GM12878 (cell line): ENCODE data around the gene TBCE. TPM values are rescaled to one million over a fixed set of nuclear protein-coding genes. Genes with fewer than 3 reads are reported as not detected.

Experiments used
- ATAC-seq: fragments of 200-7000 bp; cut with Tn5 transposase; 3 replicates; pipeline ENCODE4 v1.9.1; 2020; ENCODE audit warnings: mild to moderate bottlenecking, moderate library complexity
- BruUV-seq: library from RNA; stranded (reverse); fragments of 400-500 nt; replicated peaks from 2 replicates; lab custom pipeline; 2021; lab: Mats Ljungman, UMichigan
- CTCF ChIA-PET: fragments of 300-600 bp; sonication (Branson Sonifier 250); formaldehyde crosslinking; extraction: SDS; loops from one replicate; lab custom pipeline; 2021; ENCODE audit warnings: inconsistent platforms; lab: Yijun Ruan, JAX
- POLR2A ChIA-PET: fragments of 350-600 bp; formaldehyde crosslinking; extraction: SDS; loops from one replicate; lab custom pipeline; 2021; ENCODE audit warnings: inconsistent platforms; lab: Charles Lee
- RAD21 ChIA-PET: fragments of 300-600 bp; sonication (Branson Sonifier 250); formaldehyde crosslinking; loops from one replicate; lab custom pipeline; 2023; ENCODE audit warnings: antibody characterized with exemption; ENCODE audit not compliant: unreplicated experiment; lab: Charles Lee
- SMC1A ChIA-PET: fragments of 300-600 bp; sonication (Branson Sonifier 250); formaldehyde crosslinking; loops from one replicate; lab custom pipeline; 2023; ENCODE audit not compliant: unreplicated experiment, uncharacterized antibody; lab: Charles Lee
- DNase-seq: peaks from one replicate; pipeline ENCODE4 v3.0.0-alpha.2; 2011; ENCODE audit warnings: low read depth, low spot score
- FAIRE-seq: peaks from 3 replicates; lab custom pipeline; 2011; peaks lifted over from hg19 to GRCh38; lab: Jason Lieb, UNC
- H2AFZ ChIP-seq: 2 replicates; pipeline ENCODE4 v1.6.0; 2011; ENCODE audit warnings: low read depth, low read length, control low read depth; ENCODE audit not compliant: control insufficient read depth
- H3K27ac ChIP-seq: 2 replicates; pipeline ENCODE4 v1.5.1; 2011; ENCODE audit warnings: control low read depth; ENCODE audit not compliant: control insufficient read depth, insufficient read depth
- H3K27me3 ChIP-seq, 2 experiments: replicated peaks in 1 of 2; 2 replicates each; pipeline versions ENCODE4 v1.6.0 to v1.6.1; 2011; ENCODE audit warnings: low read length in 1 of 2; ENCODE audit not compliant: control insufficient read depth in 2 of 2, insufficient read depth in 2 of 2
- H3K36me3 ChIP-seq, 2 experiments: 2 replicates each; pipeline ENCODE4 v1.5.1; 2011; ENCODE audit warnings: low read length in 1 of 2; ENCODE audit not compliant: control insufficient read depth in 2 of 2, insufficient read depth in 2 of 2
- H3K4me1 ChIP-seq: 2 replicates; pipeline ENCODE4 v1.6.1; 2011; ENCODE audit warnings: mild to moderate bottlenecking, low read length, moderate library complexity, mixed read lengths; ENCODE audit not compliant: control insufficient read depth, insufficient read depth
- H3K4me2 ChIP-seq: 2 replicates; pipeline ENCODE4 v1.6.0; 2011; ENCODE audit warnings: control low read depth; ENCODE audit not compliant: control insufficient read depth, insufficient read depth
- H3K4me3 ChIP-seq: fragments of 200-600 bp; sonication (generic); 2 replicates; pipeline ENCODE4 v1.5.1; 2016
- H3K79me2 ChIP-seq: 2 replicates; pipeline ENCODE4 v1.6.0; 2011; ENCODE audit warnings: low read length; ENCODE audit not compliant: control insufficient read depth, insufficient read depth
- H3K9ac ChIP-seq: 2 replicates; pipeline ENCODE4 v1.8.0; 2011; ENCODE audit warnings: low read length, control low read depth, mixed read lengths; ENCODE audit not compliant: control insufficient read depth, insufficient read depth
- H3K9me3 ChIP-seq: replicated peaks from 3 replicates; pipeline ENCODE4 v1.5.1; 2011; ENCODE audit warnings: mild to moderate bottlenecking, low read length; ENCODE audit not compliant: control insufficient read depth, insufficient read depth
- H4K20me1 ChIP-seq: 2 replicates; pipeline ENCODE4 v1.6.0; 2011; ENCODE audit not compliant: control insufficient read depth, insufficient read depth
- ASH2L ChIP-seq: fragments of 300-600, 200-600 bp; sonication (generic); IDR thresholded peaks from 2 replicates; pipeline ENCODE4 v1.6.1; 2017; ENCODE audit warnings: low read depth, mild to moderate bottlenecking, borderline replicate concordance
- BCL11A ChIP-seq: IDR thresholded peaks from 2 replicates; pipeline ENCODE4 v1.6.1; 2011; ENCODE audit warnings: low read depth, low read length
- CTCF ChIP-seq, 3 experiments: IDR thresholded peaks in 2 of 3; conservative IDR thresholded peaks in 1 of 3; 2 replicates each; pipeline ENCODE4 v1.5.1; 2011; ENCODE audit warnings: low read depth in 3 of 3, low read length in 3 of 3, mild to moderate bottlenecking in 3 of 3, control low read depth in 2 of 3, moderate library complexity in 2 of 3, inconsistent platforms in 1 of 3, mixed read lengths in 1 of 3; ENCODE audit not compliant: control insufficient read depth in 2 of 3, insufficient read depth in 1 of 3; ENCODE audit errors: extremely low read depth in 1 of 3
- CUX1 ChIP-seq: IDR thresholded peaks from 2 replicates; pipeline ENCODE4 v1.6.1; 2012; ENCODE audit warnings: improper control_type of control experiment, low read depth, low read length; ENCODE audit not compliant: insufficient replicate concordance
- EP300 ChIP-seq, 2 experiments: fragments of 150-350 bp in 1 of 2; IDR thresholded peaks; 2 replicates each; pipeline ENCODE4 v1.6.1; 2011 to 2012; ENCODE audit warnings: low read depth in 2 of 2, low read length in 2 of 2, borderline replicate concordance in 1 of 2, improper control_type of control experiment in 1 of 2, inconsistent platforms in 1 of 2; ENCODE audit not compliant: control insufficient read depth in 1 of 2
- LARP7 ChIP-seq: fragments of 450-650 bp; IDR thresholded peaks from 2 replicates; pipeline ENCODE4 v1.6.1; 2017; ENCODE audit warnings: mild to moderate bottlenecking
- NFYA ChIP-seq: IDR thresholded peaks from 2 replicates; pipeline ENCODE4 v1.6.1; 2011; ENCODE audit warnings: low read depth, mild to moderate bottlenecking, low read length, improper control_type of control experiment, borderline replicate concordance
- RFX5 ChIP-seq: IDR thresholded peaks from 2 replicates; pipeline ENCODE4 v1.6.1; 2011; ENCODE audit warnings: low read depth, low read length, improper control_type of control experiment
- SMC3 ChIP-seq: IDR thresholded peaks from 2 replicates; pipeline ENCODE4 v1.6.1; 2011; ENCODE audit warnings: low read length, improper control_type of control experiment, borderline replicate concordance
- SREBF2 ChIP-seq: IDR thresholded peaks from 2 replicates; pipeline ENCODE4 v1.6.1; 2012; ENCODE audit warnings: mild to moderate bottlenecking, low read length
- SUZ12 ChIP-seq: fragments of 200-600 bp; sonication (generic); IDR thresholded peaks from one replicate; pipeline ENCODE4 v1.6.1; 2018; ENCODE audit warnings: antibody characterized with exemption, mild to moderate bottlenecking; ENCODE audit not compliant: unreplicated experiment
- WGBS: methylation state at CpG from one replicate; pipeline ENCODE4 v1.1.6; 2016; ENCODE audit warnings: low lambda C conversion rate; ENCODE audit not compliant: insufficient replicate concordance, insufficient coverage; ENCODE audit errors: missing lambda C conversion rate; 5-methylcytosine and 5-hydroxymethylcytosine counted together
- in situ Hi-C: fragments of 300-500 bp; cut with MboI; formaldehyde crosslinking; loops from 9 replicates; pipeline ENCODE4 v1.14.3; 2018; ENCODE audit warnings: mixed read lengths
- intact Hi-C: fragments of 100-400 bp; cut with micrococcal nuclease; formaldehyde crosslinking; loops from one replicate; pipeline ENCODE4 v1.14.2; 2022; ENCODE audit not compliant: unreplicated experiment
- polyA plus RNA-seq, 11 experiments: library from polyadenylated mRNA; depleted of rRNA in 4 of 11; unstranded in 6 of 11; stranded (reverse) in 5 of 11; fragments of >200 nt; fragmentation: Nextera tagmentation in 4 of 11; fragmentation: Illumina TruSeq in 1 of 11; extraction: Ambion mirVana in 4 of 11; extraction: Trizol in 1 of 11; gene quantifications; 1 replicate in 1 of 11; 2 replicates in 10 of 11; pipeline versions ENCODE4 v1.2.1 to v1.2.3, GENCODE V29; 2011 to 2016; ENCODE audit warnings: inconsistent platforms in 2 of 11, missing spikeins in 2 of 11, low read depth in 1 of 11
- total RNA-seq, 4 experiments: library from RNA; depleted of rRNA in 3 of 4; stranded (reverse); fragments of >200 nt in 3 of 4; fragmentation: Illumina TruSeq in 1 of 4; extraction: Trizol in 1 of 4; gene quantifications; 2 replicates each; pipeline versions ENCODE4 v1.2.1 to v1.2.3, GENCODE V29; 2013 to 2021

The TBCE gene
- total and polyA plus RNA-seq, 10 of the 15 experiments (the other 5 are each of a cell fraction or from before 2014, with no cell fraction given) = 22.7 to 48.7 (median 29.2) TPM

DNA sequence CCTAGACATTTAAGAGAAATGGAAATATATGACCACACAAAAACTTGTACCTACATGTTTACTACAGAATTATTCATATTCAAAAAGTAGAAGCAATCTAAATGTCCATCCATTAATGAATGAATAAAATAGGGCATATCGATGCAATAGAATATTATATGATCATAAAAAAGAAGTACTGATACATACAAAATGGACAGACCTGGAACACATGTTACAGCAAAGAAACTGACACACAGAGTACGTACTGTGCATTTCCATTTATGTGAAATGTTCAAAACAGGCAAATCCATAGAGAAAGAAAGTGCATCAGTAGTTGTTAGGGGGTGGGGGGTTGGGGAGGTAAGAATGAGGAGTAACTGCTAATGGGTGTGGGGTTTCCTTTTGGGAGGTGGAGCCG, 97.8 kb downstream of the TBCE start:
- TF ChIP-seq SUZ12 (no peak), SMC3 (no peak), NFYA (no peak), BCL11A (no peak), CTCF (IDR thresholded peaks at IDR 0.05 in 2 of 3, conservative IDR thresholded peaks at IDR 0.05 in 1 of 3; ENCODE audit: control insufficient read depth in 2 of 3, extremely low read depth in 1 of 3, insufficient read depth in 1 of 3, low read depth in 3 of 3, low read length in 3 of 3) (no peak), CUX1 (no peak), SREBF2 (no peak), EP300 (IDR thresholded peaks at IDR 0.05; ENCODE audit: borderline replicate concordance in 1 of 2, control insufficient read depth in 1 of 2, low read depth in 2 of 2, low read length in 2 of 2) (no peak), LARP7 (no peak), RFX5 (no peak), ASH2L (no peak)
- no TSS peak for BruUV-seq
- DNase-seq = no peak
- ChIA-PET RAD21 (no interaction called here), SMC1A (no interaction called here), CTCF (no interaction called here), POLR2A (no interaction called here)
- in situ Hi-C loops = no loop called here
- Histone ChIP-seq H3K4me3 (no peak overlapping the region), H3K4me1 (no peaks in the 10 kb centered on the region), H3K79me2 (no peaks in the 10 kb centered on the region), H3K9me3 (no peaks in the 10 kb centered on the region), H3K9ac (no peak overlapping the region), H3K27me3 (no peaks in the 10 kb centered on the region), H3K27ac (no peak overlapping the region), H2AFZ (no peak overlapping the region), H3K4me2 (no peak overlapping the region), H4K20me1 (no peaks in the 10 kb centered on the region), H3K36me3 (peaks cover 0 to 3% of the 10 kb centered on the region in 2 experiments; a peak in 1 of 4 replicates)
- no peak for FAIRE-seq
- intact Hi-C loops = no loop called here
- 99% methylated on average over 3 of the region's 3 CpGs for WGBS
- no peak for ATAC-seq
